Spleen (tissue), 7 donors: ENCODE data around the gene SLC4A4.

Source experiments
- POLR2A ChIP-seq, 3 donors: fragments of 450-650 bp; IDR thresholded peaks; one replicate each; pipeline ENCODE4 v1.5.1; 2017; ENCODE audit warnings: antibody characterized with exemption in 3 of 3, mild to moderate bottlenecking in 1 of 3
- POLR2AphosphoS5 ChIP-seq, 3 donors: sonication (generic); formaldehyde crosslinking; IDR thresholded peaks; one replicate each; pipeline ENCODE4 v1.5.1; 2017; ENCODE audit warnings: antibody characterized with exemption in 3 of 3
- TF ChIP-seq, protein P1 (sequence below), 11 experiments: fragments of 200-600 bp in 7 of 11; fragments of 450-650 bp in 4 of 11; sonication (generic) in 4 of 11; IDR thresholded peaks in 8 of 11; conservative IDR thresholded peaks in 3 of 11; 1 replicate in 7 of 11; 2 replicates in 4 of 11; pipeline versions ENCODE4 v1.4.0 to v1.8.0; 2016 to 2021; ENCODE audit warnings: antibody characterized with exemption in 11 of 11, inconsistent platforms in 4 of 11, mild to moderate bottlenecking in 1 of 11
- donor health status: DM: no; HTN: no; CAD: no; lungs with moderate emphysema.
- donor health status: DM: no; HTN: no; CAD: no.
- donor health status: DM: no; HTN: no; CAD: no.

DNA sequence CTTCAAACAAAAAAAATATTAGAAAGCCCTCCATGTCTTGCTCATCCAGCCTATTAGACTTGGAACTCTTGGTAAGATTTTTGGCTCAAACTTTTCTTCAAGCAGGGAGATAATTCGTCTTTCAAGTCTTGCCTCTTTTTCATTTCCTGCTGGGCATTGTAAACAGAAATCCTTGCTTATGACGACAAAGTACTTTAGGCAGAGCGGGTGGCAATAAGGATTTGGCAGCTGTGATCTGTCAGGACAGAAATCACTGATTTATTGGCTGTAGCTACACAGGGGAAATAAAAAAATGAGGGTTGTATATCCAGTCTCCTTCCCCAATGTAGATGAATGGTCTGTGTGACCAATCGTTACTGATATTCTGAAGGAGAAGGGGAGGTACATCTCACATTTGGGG lies 121.6 kb downstream of the SLC4A4 start:
- TF ChIP-seq, protein P1, sequence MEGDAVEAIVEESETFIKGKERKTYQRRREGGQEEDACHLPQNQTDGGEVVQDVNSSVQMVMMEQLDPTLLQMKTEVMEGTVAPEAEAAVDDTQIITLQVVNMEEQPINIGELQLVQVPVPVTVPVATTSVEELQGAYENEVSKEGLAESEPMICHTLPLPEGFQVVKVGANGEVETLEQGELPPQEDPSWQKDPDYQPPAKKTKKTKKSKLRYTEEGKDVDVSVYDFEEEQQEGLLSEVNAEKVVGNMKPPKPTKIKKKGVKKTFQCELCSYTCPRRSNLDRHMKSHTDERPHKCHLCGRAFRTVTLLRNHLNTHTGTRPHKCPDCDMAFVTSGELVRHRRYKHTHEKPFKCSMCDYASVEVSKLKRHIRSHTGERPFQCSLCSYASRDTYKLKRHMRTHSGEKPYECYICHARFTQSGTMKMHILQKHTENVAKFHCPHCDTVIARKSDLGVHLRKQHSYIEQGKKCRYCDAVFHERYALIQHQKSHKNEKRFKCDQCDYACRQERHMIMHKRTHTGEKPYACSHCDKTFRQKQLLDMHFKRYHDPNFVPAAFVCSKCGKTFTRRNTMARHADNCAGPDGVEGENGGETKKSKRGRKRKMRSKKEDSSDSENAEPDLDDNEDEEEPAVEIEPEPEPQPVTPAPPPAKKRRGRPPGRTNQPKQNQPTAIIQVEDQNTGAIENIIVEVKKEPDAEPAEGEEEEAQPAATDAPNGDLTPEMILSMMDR (IDR thresholded peaks at IDR 0.05 in 8 of 11, conservative IDR thresholded peaks at IDR 0.05 in 3 of 11), result no peak
- TF ChIP-seq POLR2AphosphoS5 (IDR thresholded peaks at IDR 0.05) (no peak), POLR2A (IDR thresholded peaks at IDR 0.05) (no peak)
